G401.6 (cell line): ENCODE results near the gene PP2D1.
"Not testable (repeated sequence)": the region's sequence is repeated elsewhere in the genome, so short reads cannot be mapped to it uniquely, and the experiment has no call there.

Source experiments
- FAIRE-seq: peaks from 2 replicates; lab custom pipeline; 2012; peaks lifted over from hg19 to GRCh38; lab: Jason Lieb, UNC

Gene PP2D1

GRCh38 chr3:19967208-19967607, 44.9 kb downstream of the PP2D1 start:
- FAIRE-seq, result no peak

- no peak for FAIRE-seq
Measured at GRCh38 chr3:19961960-19962359, 50.1 kb downstream of the PP2D1 start.

- FAIRE-seq, result no peak
Measured at GRCh38 chr3:19960696-19961095, 51.4 kb downstream of the PP2D1 start.

GRCh38 chr3:19959505-19959904, 52.6 kb downstream of the PP2D1 start:
- no peak for FAIRE-seq

GRCh38 chr3:19957354-19957753, 54.7 kb downstream of the PP2D1 start:
- FAIRE-seq, result not testable (repeated sequence)

GRCh38 chr3:19954676-19955075, 57.4 kb downstream of the PP2D1 start:
- FAIRE-seq, result no peak

- no peak for FAIRE-seq
Measured at GRCh38 chr3:19950316-19950715, 61.7 kb downstream of the PP2D1 start.

GRCh38 chr3:19948226-19948591, 63.9 kb downstream of the PP2D1 start:
- no peak for FAIRE-seq

- FAIRE-seq, result no peak
Measured at GRCh38 chr3:19947549-19948225, 64.4 kb downstream of the PP2D1 start.

- peak; percentile 98 for FAIRE-seq
Measured at GRCh38 chr3:19946832-19947548, 65.1 kb downstream of the PP2D1 start, which contains the start of gene RAB5A. RAB5A (plus strand) TSS chr3:19947097; CDS start chr3:19950899, 3,802 bp downstream.

GRCh38 chr3:19945969-19946831, 65.9 kb downstream of the PP2D1 start:
- FAIRE-seq, result no peak

- no peak for FAIRE-seq
Measured at GRCh38 chr3:19945534-19945933, 66.5 kb downstream of the PP2D1 start.

GRCh38 chr3:19940643-19941042, 71.4 kb downstream of the PP2D1 start:
- FAIRE-seq, result no peak

GRCh38 chr3:19938295-19938627, 73.8 kb downstream of the PP2D1 start:
- no peak for FAIRE-seq

GRCh38 chr3:19937459-19938294, 74.4 kb downstream of the PP2D1 start:
- FAIRE-seq, result no peak
